ENCODE results near the gene KEL. TPM values are rescaled to one million over a fixed set of nuclear protein-coding genes. Genes with fewer than 3 reads are reported as not detected.

Gene KEL
- total and polyA plus RNA-seq, 12 donors: 0.04 to 1.3 (median 0.37) TPM; not detected in 3

GRCh38 chr7:142913051-142913450 is 49.1 kb downstream of the KEL start:
- peaks cover 0 to 21% (median 0%) of the 10 kb centered on the region in 9 donors for H3K4me1 ChIP-seq
- WGBS, 2 donors: 39 to 44% methylated on average over 3 of the region's 3 CpGs
- no peaks in the 10 kb centered on the region for H3K9me3 ChIP-seq
- ATAC-seq: no peak
- no peak overlapping the region for H3K4me3 ChIP-seq
- intact Hi-C loops (cut with DNase I): no loop called here
- no peak overlapping the region for H3K27ac ChIP-seq
- no peaks in the 10 kb centered on the region for H3K36me3 ChIP-seq
- DNase-seq: no peak
- no peak for TF ChIP-seq CTCF (IDR thresholded peaks at IDR 0.05)
- peaks cover 0 to 23% (median 3%) of the 10 kb centered on the region in 7 donors for H3K27me3 ChIP-seq

GRCh38 chr7:142910481-142910880 is 51.7 kb downstream of the KEL start:
- Histone ChIP-seq H3K4me3 (no peak overlapping the region), H3K9me3 (no peaks in the 10 kb centered on the region), H3K27me3 (peaks cover 0 to 25% (median 0%) of the 10 kb centered on the region in 7 donors), H3K27ac (no peak overlapping the region), H3K36me3 (no peaks in the 10 kb centered on the region), H3K4me1 (peaks cover 0 to 21% (median 0%) of the 10 kb centered on the region in 9 donors)
- ATAC-seq (no peak), DNase-seq (no peak)
- intact Hi-C loops (cut with DNase I): no loop called here
- 78 to 81% methylated on average over 2 of the region's 2 CpGs for WGBS, 2 donors
- TF ChIP-seq CTCF (IDR thresholded peaks at IDR 0.05): no peak

- no peak for TF ChIP-seq CTCF (IDR thresholded peaks at IDR 0.05)
- intact Hi-C loops (cut with DNase I): no loop called here
- Histone ChIP-seq H3K4me3 (no peak overlapping the region), H3K27ac (no peak overlapping the region), H3K36me3 (no peaks in the 10 kb centered on the region), H3K27me3 (peaks cover 0 to 25% (median 0%) of the 10 kb centered on the region in 7 donors), H3K9me3 (peaks cover 0 to 4% (median 0%) of the 10 kb centered on the region in 11 donors), H3K4me1 (peaks cover 0 to 21% (median 0%) of the 10 kb centered on the region in 9 donors)
- WGBS, 2 donors: 67 to 73% methylated on average over 2 of the region's 2 CpGs
- no peak for DNase-seq
- ATAC-seq: no peak
Observed at GRCh38 chr7:142910031-142910433, 52.1 kb downstream of the KEL start.

GRCh38 chr7:142908921-142909890 is 53.0 kb downstream of the KEL start:
- intact Hi-C loops (cut with DNase I): no loop called here
- no peak overlapping the region for H3K4me3 ChIP-seq
- no peaks in the 10 kb centered on the region for H3K36me3 ChIP-seq
- peaks cover 0 to 21% (median 0%) of the 10 kb centered on the region in 9 donors for H3K4me1 ChIP-seq
- WGBS, 2 donors: 65 to 66% methylated on average over 21 of the region's 21 CpGs
- H3K27me3 ChIP-seq: peaks cover 0 to 25% (median 0%) of the 10 kb centered on the region in 7 donors
- H3K9me3 ChIP-seq: peaks cover 0 to 8% (median 3%) of the 10 kb centered on the region in 11 donors
- peak overlapping the region in 1 of 10 donors; percentile 26 for H3K27ac ChIP-seq
- peak in 3 of 9 donors; percentile 6 to 44 (median 13) for TF ChIP-seq CTCF (IDR thresholded peaks at IDR 0.05)
- ATAC-seq: peak in 1 of 8 donors; percentile 24
- no peak for DNase-seq

Measured in heart right ventricle (tissue), 16 donors.